A549 (cell line): Measurements from ENCODE around the gene CLDN5. TPM values are rescaled to one million over a fixed set of nuclear protein-coding genes. Genes with fewer than 3 reads are reported as not detected.

Experiments used
- ATAC-seq, 2 experiments: fragments of 200-7000 bp in 1 of 2; fragments of >200 bp in 1 of 2; cut with Nextera tagmentation in 1 of 2; cut with Tn5 transposase in 1 of 2; 3 replicates each; pipeline versions ENCODE4 v1.8.0 to v1.9.1; 2018 to 2020; ENCODE audit warnings: mild to moderate bottlenecking in 1 of 2, moderate library complexity in 1 of 2
- CTCF ChIA-PET: fragments of 300-600 bp; sonication (Branson Sonifier 250); formaldehyde crosslinking; extraction: SDS; loops from one replicate; lab custom pipeline; 2021; ENCODE audit warnings: antibody characterized with exemption, inconsistent platforms; lab: Yijun Ruan, JAX
- POLR2A ChIA-PET: fragments of 350-600 bp; formaldehyde crosslinking; extraction: SDS; loops from one replicate; lab custom pipeline; 2021; ENCODE audit warnings: antibody characterized with exemption, inconsistent platforms; lab: Yijun Ruan, JAX
- DNase-seq, 2 experiments: peaks; one replicate each; pipeline versions ENCODE4 v3.0.0 to v3.0.0-alpha.2; 2011 to 2016; ENCODE audit warnings: low read depth in 1 of 2, low spot score in 1 of 2
- FAIRE-seq: peaks from 2 replicates; lab custom pipeline; 2011; peaks lifted over from hg19 to GRCh38; lab: Jason Lieb, UNC
- H3K27ac ChIP-seq, 2 experiments: fragments of >200 bp; sonication (Bioruptor Twin); formaldehyde crosslinking; 3 replicates each; pipeline ENCODE4 v1.5.1; 2016 to 2017
- H3K4me1 ChIP-seq: fragments of >200 bp; sonication (Bioruptor Twin); formaldehyde crosslinking; 3 replicates; pipeline ENCODE4 v1.6.1; 2016
- H3K4me2 ChIP-seq: fragments of >200 bp; sonication (Bioruptor Twin); formaldehyde crosslinking; 3 replicates; pipeline ENCODE4 v1.6.1; 2016
- H3K4me3 ChIP-seq: fragments of >200 bp; sonication (Bioruptor Twin); formaldehyde crosslinking; 3 replicates; pipeline ENCODE4 v1.5.1; 2016
- H3K9me3 ChIP-seq: fragments of >200 bp; sonication (Bioruptor Twin); formaldehyde crosslinking; 3 replicates; pipeline ENCODE4 v1.6.1; 2016
- BCL3 ChIP-seq: fragments of >200 bp; sonication (Bioruptor Twin); formaldehyde crosslinking; IDR thresholded peaks from 3 replicates; pipeline ENCODE4 v1.6.1; 2016
- CBX8 ChIP-seq: fragments of 200-600 bp; sonication (generic); IDR thresholded peaks from 2 replicates; pipeline ENCODE4 v1.6.1; 2016
- CHD2 ChIP-seq: fragments of 150-350 bp; IDR thresholded peaks from 2 replicates; pipeline ENCODE4 v1.6.1; 2014; ENCODE audit warnings: low read length; ENCODE audit not compliant: partially characterized antibody
- CTCF ChIP-seq: fragments of >200 bp; sonication (Bioruptor Twin); formaldehyde crosslinking; IDR thresholded peaks from 3 replicates; pipeline ENCODE4 v1.5.1; 2016
- E2F6 ChIP-seq: IDR thresholded peaks from 2 replicates; pipeline ENCODE4 v1.6.1; 2012; ENCODE audit warnings: low read depth, borderline replicate concordance
- ESRRA ChIP-seq: fragments of 150-350 bp; IDR thresholded peaks from 2 replicates; pipeline ENCODE4 v1.6.1; 2014; ENCODE audit warnings: mild to moderate bottlenecking, low read length, borderline replicate concordance
- HEYL ChIP-seq: fragments of 250-450 bp; sonication (Bioruptor Pico); IDR thresholded peaks from 2 replicates; pipeline ENCODE4 v1.8.0; 2021; ENCODE audit warnings: mild to moderate bottlenecking, moderate library complexity
- HMGXB4 ChIP-seq: fragments of 250-450 bp; sonication (Bioruptor Pico); IDR thresholded peaks from 2 replicates; pipeline ENCODE4 v1.5.0; 2021; ENCODE audit warnings: mild to moderate bottlenecking, moderate library complexity, borderline replicate concordance
- HOXB13 ChIP-seq: fragments of 250-450 bp; sonication (Bioruptor Pico); IDR thresholded peaks from 2 replicates; pipeline ENCODE4 v1.5.0; 2020; ENCODE audit warnings: low read depth, mild to moderate bottlenecking, moderate library complexity
- JUN ChIP-seq, 2 experiments: fragments of >200 bp; sonication (Bioruptor Twin); formaldehyde crosslinking; IDR thresholded peaks; 2 replicates in 1 of 2; 3 replicates in 1 of 2; pipeline ENCODE4 v1.6.1; 2016 to 2017
- MAFK ChIP-seq: fragments of 450-650 bp; IDR thresholded peaks from 2 replicates; pipeline ENCODE4 v1.6.1; 2014; ENCODE audit not compliant: partially characterized antibody
- MAX ChIP-seq: IDR thresholded peaks from 2 replicates; pipeline ENCODE4 v1.6.1; 2012
- MYC ChIP-seq: IDR thresholded peaks from 2 replicates; pipeline ENCODE4 v1.6.1; 2012; ENCODE audit warnings: mild to moderate bottlenecking, inconsistent platforms, low read length, improper control_type of control experiment, borderline replicate concordance
- NR3C1 ChIP-seq: fragments of >200 bp; sonication (Bioruptor Twin); formaldehyde crosslinking; IDR thresholded peaks from 3 replicates; pipeline ENCODE4 v1.6.1; 2017
- PHF8 ChIP-seq: fragments of 200-600 bp; sonication (generic); IDR thresholded peaks from 2 replicates; pipeline ENCODE4 v1.6.1; 2016; ENCODE audit warnings: low read depth, mild to moderate bottlenecking, antibody characterized with exemption, moderate library complexity, borderline replicate concordance
- POLR2A ChIP-seq: IDR thresholded peaks from 2 replicates; pipeline ENCODE4 v1.6.1; 2012; ENCODE audit warnings: mild to moderate bottlenecking, low read length
- RARB ChIP-seq: fragments of 250-450 bp; sonication (Bioruptor Pico); IDR thresholded peaks from 2 replicates; pipeline ENCODE4 v1.8.0; 2021; ENCODE audit warnings: mild to moderate bottlenecking, moderate library complexity
- RCOR1 ChIP-seq: fragments of 150-350 bp; IDR thresholded peaks from 2 replicates; pipeline ENCODE4 v1.6.1; 2014; ENCODE audit warnings: antibody characterized with exemption, low read length, low read depth
- RFX5 ChIP-seq: fragments of 450-650 bp; IDR thresholded peaks from 2 replicates; pipeline ENCODE4 v1.7.1; 2014; ENCODE audit warnings: antibody characterized with exemption, mild to moderate bottlenecking, moderate library complexity
- RNF2 ChIP-seq: fragments of 200-600 bp; sonication (generic); IDR thresholded peaks from 2 replicates; pipeline ENCODE4 v1.6.1; 2016; ENCODE audit warnings: low read depth, mild to moderate bottlenecking, antibody characterized with exemption, moderate library complexity, borderline replicate concordance
- SMC3 ChIP-seq: fragments of >200 bp; sonication (Bioruptor Twin); formaldehyde crosslinking; IDR thresholded peaks from 3 replicates; pipeline ENCODE4 v1.6.1; 2018; ENCODE audit warnings: inconsistent platforms
- TFCP2L1 ChIP-seq: fragments of 250-450 bp; sonication (Bioruptor Pico); IDR thresholded peaks from 2 replicates; pipeline ENCODE4 v1.5.0; 2021; ENCODE audit warnings: mild to moderate bottlenecking
- ZNF302 ChIP-seq: fragments of 250-450 bp; sonication (Bioruptor Pico); IDR thresholded peaks from 2 replicates; pipeline ENCODE4 v1.9.0; 2021; ENCODE audit warnings: inconsistent platforms, mild to moderate bottlenecking, moderate library complexity
- ZSCAN20 ChIP-seq: fragments of 250-450 bp; sonication (Bioruptor Pico); IDR thresholded peaks from 2 replicates; pipeline ENCODE4 v1.8.0; 2022; ENCODE audit warnings: mild to moderate bottlenecking, moderate library complexity
- WGBS: methylation state at CpG from one replicate; pipeline ENCODE4 v1.1.6; 2017; ENCODE audit errors: missing lambda C conversion rate; 5-methylcytosine and 5-hydroxymethylcytosine counted together
- polyA plus RNA-seq, 4 experiments: library from polyadenylated mRNA; depleted of rRNA in 3 of 4; stranded (reverse); fragments of >200 nt; fragmentation: RNase III in 1 of 4; extraction: RNeasy Plus Mini Kit Qiagen cat#74134 plus additional on column Dnase treatment in 1 of 4; gene quantifications; 2 replicates in 3 of 4; 3 replicates in 1 of 4; pipeline ENCODE4 v1.2.3, GENCODE V29; 2011 to 2017
- TF ChIP-seq, protein P1 (sequence below): fragments of 450-650 bp; IDR thresholded peaks from 2 replicates; pipeline ENCODE4 v1.6.1; 2014; ENCODE audit warnings: antibody characterized with exemption
- TF ChIP-seq, protein P2 (sequence below): IDR thresholded peaks from 2 replicates; pipeline ENCODE4 v1.6.1; 2012
- TF ChIP-seq, protein P3 (sequence below): fragments of >200 bp; sonication (Bioruptor Twin); formaldehyde crosslinking; IDR thresholded peaks from 2 replicates; pipeline ENCODE4 v1.6.1; 2016

Gene CLDN5
- polyA plus RNA-seq, 2 of the 4 experiments (the other 2 are of a cell fraction): not detected

- H3K27ac ChIP-seq: no peak overlapping the region
- DNase-seq: no peak
- no peak overlapping the region for H3K4me3 ChIP-seq
- H3K4me2 ChIP-seq: no peak overlapping the region
- TF ChIP-seq JUN (IDR thresholded peaks at IDR 0.05): no peak
- no peak for TF ChIP-seq TFCP2L1 (CRISPR knock-in tag)
- TF ChIP-seq MAX: no peak
- no peak for TF ChIP-seq CBX8
- TF ChIP-seq E2F6: no peak
- TF ChIP-seq ZSCAN20 (CRISPR knock-in tag): no peak
- TF ChIP-seq ZNF302 (CRISPR knock-in tag): no peak
- TF ChIP-seq ESRRA: no peak
- TF ChIP-seq RFX5: no peak
- TF ChIP-seq RNF2: no peak
- TF ChIP-seq MYC: no peak
- no peak for TF ChIP-seq BCL3
- no peak for TF ChIP-seq PHF8
- TF ChIP-seq HEYL: no peak
- TF ChIP-seq RARB (CRISPR knock-in tag): no peak
- TF ChIP-seq HMGXB4 (CRISPR knock-in tag): no peak
- TF ChIP-seq, all 56 proteins: peak for 0
- no peak; a peak in 1 of 6 replicates for ATAC-seq
- 95% methylated on average over 5 of the region's 5 CpGs for WGBS
- Histone ChIP-seq H3K9me3 (no peaks in the 10 kb centered on the region), H3K4me1 (no peaks in the 10 kb centered on the region)
- CTCF ChIA-PET: interaction anchor here (1.1 to 1.9 kb wide), 3 partner anchors 8 to 124 kb away, joined by 3 to 5 read pairs (median 3); no protein-coding TSS in a partner anchor
- no peak for FAIRE-seq
- POLR2A ChIA-PET: no interaction called here
Observed at GRCh38 chr22:19505735-19506126, 18.5 kb downstream of the CLDN5 start.

DNA sequence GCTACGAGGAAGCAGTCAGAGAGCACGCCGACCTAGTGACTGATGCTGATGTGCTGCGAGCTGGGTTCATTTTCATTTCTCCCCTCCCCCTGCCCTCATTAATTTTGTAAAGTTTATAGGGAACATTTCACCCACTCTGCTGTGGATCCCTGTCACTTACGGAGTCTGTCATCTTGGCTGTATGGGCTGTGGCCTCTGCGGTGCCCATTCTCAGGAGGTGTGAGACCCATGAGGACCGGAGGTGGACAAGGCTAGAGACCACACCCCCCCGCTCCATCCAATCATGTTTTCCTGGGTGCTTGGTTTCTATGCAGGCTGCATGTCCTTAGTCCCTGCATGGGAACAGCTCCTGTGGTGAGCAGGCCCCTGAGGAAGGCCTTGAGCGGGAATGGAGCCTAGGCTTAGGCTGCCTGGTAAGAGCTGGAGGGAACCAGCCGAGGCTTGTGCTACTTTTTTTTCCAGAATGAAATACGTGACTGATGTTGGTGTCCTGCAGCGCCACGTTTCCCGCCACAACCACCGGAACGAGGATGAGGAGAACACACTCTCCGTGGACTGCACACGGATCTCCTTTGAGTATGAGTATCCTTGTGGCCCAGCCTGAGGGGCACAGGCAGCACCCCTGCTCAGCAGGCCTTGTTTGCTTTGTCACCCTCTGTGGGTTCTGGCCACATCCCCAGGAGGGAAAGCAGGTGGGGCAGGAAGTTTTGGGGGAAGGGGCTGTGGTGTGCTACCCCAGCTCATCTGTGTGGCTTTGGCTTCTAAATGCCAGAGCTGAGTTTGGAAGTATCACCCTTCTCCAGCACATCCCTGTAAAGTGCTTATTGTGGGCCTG is 19.1 kb downstream of the CLDN5 start:
- CTCF ChIA-PET: interaction anchor here (1.1 to 1.9 kb wide), 3 partner anchors 9 to 125 kb away, joined by 3 to 5 read pairs (median 3); no protein-coding TSS in a partner anchor
- POLR2A ChIA-PET: no interaction called here
- FAIRE-seq: no peak
- no peak for TF ChIP-seq POLR2A
- no peak for TF ChIP-seq RFX5
- no peak for TF ChIP-seq ESRRA
- TF ChIP-seq CTCF: no peak
- TF ChIP-seq, protein P1, sequence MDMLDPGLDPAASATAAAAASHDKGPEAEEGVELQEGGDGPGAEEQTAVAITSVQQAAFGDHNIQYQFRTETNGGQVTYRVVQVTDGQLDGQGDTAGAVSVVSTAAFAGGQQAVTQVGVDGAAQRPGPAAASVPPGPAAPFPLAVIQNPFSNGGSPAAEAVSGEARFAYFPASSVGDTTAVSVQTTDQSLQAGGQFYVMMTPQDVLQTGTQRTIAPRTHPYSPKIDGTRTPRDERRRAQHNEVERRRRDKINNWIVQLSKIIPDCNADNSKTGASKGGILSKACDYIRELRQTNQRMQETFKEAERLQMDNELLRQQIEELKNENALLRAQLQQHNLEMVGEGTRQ: no peak
- no peak for TF ChIP-seq ZNF302 (CRISPR knock-in tag)
- TF ChIP-seq RNF2: no peak
- no peak for TF ChIP-seq SMC3
- no peak for TF ChIP-seq RARB (CRISPR knock-in tag)
- no peak for TF ChIP-seq MAFK
- no peak for TF ChIP-seq CHD2
- no peak for TF ChIP-seq NR3C1
- TF ChIP-seq MAX: no peak
- no peak for TF ChIP-seq CBX8
- no peak for TF ChIP-seq HOXB13
- no peak for TF ChIP-seq RCOR1
- TF ChIP-seq, protein P2, sequence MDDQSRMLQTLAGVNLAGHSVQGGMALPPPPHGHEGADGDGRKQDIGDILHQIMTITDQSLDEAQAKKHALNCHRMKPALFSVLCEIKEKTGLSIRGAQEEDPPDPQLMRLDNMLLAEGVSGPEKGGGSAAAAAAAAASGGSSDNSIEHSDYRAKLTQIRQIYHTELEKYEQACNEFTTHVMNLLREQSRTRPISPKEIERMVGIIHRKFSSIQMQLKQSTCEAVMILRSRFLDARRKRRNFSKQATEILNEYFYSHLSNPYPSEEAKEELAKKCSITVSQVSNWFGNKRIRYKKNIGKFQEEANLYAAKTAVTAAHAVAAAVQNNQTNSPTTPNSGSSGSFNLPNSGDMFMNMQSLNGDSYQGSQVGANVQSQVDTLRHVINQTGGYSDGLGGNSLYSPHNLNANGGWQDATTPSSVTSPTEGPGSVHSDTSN: no peak
- TF ChIP-seq, protein P3, sequence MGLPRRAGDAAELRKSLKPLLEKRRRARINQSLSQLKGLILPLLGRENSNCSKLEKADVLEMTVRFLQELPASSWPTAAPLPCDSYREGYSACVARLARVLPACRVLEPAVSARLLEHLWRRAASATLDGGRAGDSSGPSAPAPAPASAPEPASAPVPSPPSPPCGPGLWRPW: no peak

More for the DNA sequence above, 19.1 kb downstream of the CLDN5 start:
- Histone ChIP-seq H3K9me3 (no peaks in the 10 kb centered on the region), H3K4me2 (no peak overlapping the region), H3K27ac (no peak overlapping the region), H3K4me3 (no peak overlapping the region), H3K4me1 (no peaks in the 10 kb centered on the region)
- 89% methylated on average over 17 of the region's 18 CpGs for WGBS
- DNase-seq: no peak
- no peak for ATAC-seq
